Testis (tissue), 2 donors: ENCODE results near the gene ZNF597.

Source experiments
- POLR2A ChIP-seq: fragments of 450-650 bp; IDR thresholded peaks from one replicate; pipeline ENCODE4 v1.6.1; 2017; ENCODE audit warnings: antibody characterized with exemption, mild to moderate bottlenecking, moderate library complexity
- TF ChIP-seq, protein P1 (sequence below), 3 experiments: fragments of 450-650 bp in 2 of 3; fragments of 200-600 bp in 1 of 3; sonication (generic) in 1 of 3; IDR thresholded peaks; one replicate each; pipeline ENCODE4 v1.5.1; 2016 to 2019; ENCODE audit warnings: antibody characterized with exemption in 3 of 3, mild to moderate bottlenecking in 2 of 3, moderate library complexity in 1 of 3

DNA sequence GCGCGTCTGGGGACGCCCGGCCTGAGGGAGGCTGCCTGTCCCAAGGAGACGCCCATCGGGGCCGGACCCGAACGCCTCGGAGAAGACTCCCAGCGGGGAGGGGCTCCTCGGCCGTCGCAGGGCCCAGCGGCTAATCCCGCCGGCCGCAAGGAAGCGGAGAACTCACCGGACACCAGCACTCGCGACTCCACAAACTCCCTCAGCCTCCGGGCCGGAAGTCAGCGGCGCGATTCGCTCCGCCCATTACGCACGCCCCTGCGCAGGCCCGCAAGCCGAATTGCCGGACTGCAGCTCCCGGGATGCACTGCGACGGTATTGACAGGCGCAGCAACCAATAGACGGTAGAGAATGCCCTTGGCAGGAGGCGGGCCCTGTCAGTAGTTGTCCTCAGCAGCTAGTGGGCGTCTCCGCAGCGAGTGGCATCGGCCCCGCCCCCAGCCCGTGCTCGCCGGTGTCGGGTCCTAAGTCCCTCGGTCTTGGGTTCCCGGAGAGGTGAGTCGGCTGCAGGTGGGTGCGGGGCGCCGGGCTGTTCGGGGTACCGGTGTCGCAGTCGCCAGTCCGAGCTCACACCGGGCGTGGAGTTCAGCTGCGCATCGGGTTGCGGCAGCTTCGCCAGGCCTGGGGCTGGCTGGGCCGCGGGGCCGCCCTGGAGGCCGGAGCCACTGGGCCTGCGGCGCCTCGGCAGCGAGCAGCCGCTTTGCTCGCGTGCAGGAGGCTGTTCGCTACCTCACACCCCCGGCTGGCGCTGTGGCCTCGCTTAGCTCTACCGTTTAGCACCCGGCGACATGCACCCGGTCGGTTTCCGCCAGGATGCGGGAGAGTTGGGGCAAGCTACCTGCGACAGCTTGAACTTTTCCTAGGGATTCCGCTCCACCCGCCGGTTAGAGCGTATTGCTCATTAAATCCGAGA, 42.3 kb downstream of the ZNF597 start, which contains the start of the genes ZNF174 and ZSCAN32:
- no peak for TF ChIP-seq POLR2A
- TF ChIP-seq, protein P1, sequence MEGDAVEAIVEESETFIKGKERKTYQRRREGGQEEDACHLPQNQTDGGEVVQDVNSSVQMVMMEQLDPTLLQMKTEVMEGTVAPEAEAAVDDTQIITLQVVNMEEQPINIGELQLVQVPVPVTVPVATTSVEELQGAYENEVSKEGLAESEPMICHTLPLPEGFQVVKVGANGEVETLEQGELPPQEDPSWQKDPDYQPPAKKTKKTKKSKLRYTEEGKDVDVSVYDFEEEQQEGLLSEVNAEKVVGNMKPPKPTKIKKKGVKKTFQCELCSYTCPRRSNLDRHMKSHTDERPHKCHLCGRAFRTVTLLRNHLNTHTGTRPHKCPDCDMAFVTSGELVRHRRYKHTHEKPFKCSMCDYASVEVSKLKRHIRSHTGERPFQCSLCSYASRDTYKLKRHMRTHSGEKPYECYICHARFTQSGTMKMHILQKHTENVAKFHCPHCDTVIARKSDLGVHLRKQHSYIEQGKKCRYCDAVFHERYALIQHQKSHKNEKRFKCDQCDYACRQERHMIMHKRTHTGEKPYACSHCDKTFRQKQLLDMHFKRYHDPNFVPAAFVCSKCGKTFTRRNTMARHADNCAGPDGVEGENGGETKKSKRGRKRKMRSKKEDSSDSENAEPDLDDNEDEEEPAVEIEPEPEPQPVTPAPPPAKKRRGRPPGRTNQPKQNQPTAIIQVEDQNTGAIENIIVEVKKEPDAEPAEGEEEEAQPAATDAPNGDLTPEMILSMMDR (IDR thresholded peaks at IDR 0.05) = no peak
